B cell (primary cell): ENCODE data around the gene ESPL1. TPM values are rescaled to one million over a fixed set of nuclear protein-coding genes. Genes with fewer than 3 reads are reported as not detected.

Experiments
- ATAC-seq: fragments of 200-7000 bp; cut with Tn5 transposase; one replicate; pipeline ENCODE4 v1.10.0; 2021; ENCODE audit warnings: low read depth, mild to moderate bottlenecking, moderate number of reproducible peaks, moderate library complexity
- CTCF ChIA-PET: fragments of 350-600 bp; sonication (Branson Sonifier 250); formaldehyde crosslinking; loops from one replicate; lab custom pipeline; 2021; ENCODE audit warnings: antibody characterized with exemption, inconsistent platforms; lab: Charles Lee
- POLR2A ChIA-PET: fragments of 350-600 bp; sonication (Branson Sonifier 250); formaldehyde crosslinking; loops from one replicate; lab custom pipeline; 2021; ENCODE audit warnings: antibody characterized with exemption; lab: Charles Lee
- DNase-seq: peaks from one replicate; pipeline ENCODE4 v3.0.0; 2013
- H2AFZ ChIP-seq: 2 replicates; pipeline ENCODE4 v1.6.1; 2012; ENCODE audit warnings: mild to moderate bottlenecking, low read depth, low read length; ENCODE audit not compliant: insufficient read depth, poor library complexity, severe bottlenecking
- H3K27ac ChIP-seq, 2 donors: 1 replicate in 1 of 2; 2 replicates in 1 of 2; pipeline ENCODE4 v1.5.1; 2012 to 2013; ENCODE audit warnings: low read length in 2 of 2, mild to moderate bottlenecking in 2 of 2, moderate library complexity in 1 of 2
- H3K27me3 ChIP-seq, 4 experiments: fragments of 200-600 bp in 1 of 4; sonication (generic) in 1 of 4; replicated peaks in 1 of 4; 1 replicate in 2 of 4; 2 replicates in 2 of 4; pipeline versions ENCODE4 v1.6.1 to v1.7.0; 2013 to 2016; ENCODE audit warnings: low read length in 3 of 4, mild to moderate bottlenecking in 2 of 4, mixed read lengths in 1 of 4, moderate library complexity in 1 of 4; ENCODE audit not compliant: insufficient read depth in 4 of 4, control insufficient read depth in 3 of 4; ENCODE audit errors: control extremely low read depth in 1 of 4
- H3K36me3 ChIP-seq, 2 experiments: replicated peaks in 1 of 2; 1 replicate in 1 of 2; 2 replicates in 1 of 2; pipeline versions ENCODE4 v1.6.1 to v1.7.1; 2013; ENCODE audit warnings: low read length in 1 of 2; ENCODE audit not compliant: insufficient read depth in 2 of 2, control insufficient read depth in 1 of 2; ENCODE audit errors: control extremely low read depth in 1 of 2, extremely low read depth in 1 of 2
- H3K4me1 ChIP-seq, 2 donors: fragments of 200-600 bp in 1 of 2; sonication (generic) in 1 of 2; 1 replicate in 1 of 2; 2 replicates in 1 of 2; pipeline versions ENCODE4 v1.5.1 to v1.6.1; 2013 to 2017; ENCODE audit warnings: low read length in 2 of 2; ENCODE audit not compliant: control insufficient read depth in 2 of 2, insufficient read depth in 2 of 2
- H3K4me2 ChIP-seq: replicated peaks from 2 replicates; pipeline ENCODE3; 2012; ENCODE audit warnings: mild to moderate bottlenecking, low read depth, low read length; ENCODE audit not compliant: poor library complexity, severe bottlenecking
- H3K4me3 ChIP-seq, 5 experiments: fragments of 200-600 bp in 1 of 5; sonication (generic) in 1 of 5; 1 replicate in 3 of 5; 2 replicates in 2 of 5; pipeline versions ENCODE4 v1.5.1 to v1.7.0; 2011 to 2016; ENCODE audit warnings: low read length in 4 of 5, mild to moderate bottlenecking in 4 of 5, low read depth in 2 of 5, control low read depth in 1 of 5, moderate library complexity in 1 of 5; ENCODE audit not compliant: insufficient read depth in 1 of 5; ENCODE audit errors: control extremely low read depth in 1 of 5, extremely low read depth in 1 of 5
- H3K79me2 ChIP-seq: fragments of 200-600 bp; sonication (generic); one replicate; pipeline ENCODE4 v1.6.0; 2016; ENCODE audit warnings: low read length; ENCODE audit not compliant: control insufficient read depth, insufficient read depth
- H3K9ac ChIP-seq: fragments of 200-600 bp; sonication (generic); 2 replicates; pipeline ENCODE4 v1.6.1; 2017; ENCODE audit warnings: mild to moderate bottlenecking, low read length, moderate library complexity
- H3K9me3 ChIP-seq, 3 donors: one replicate each; pipeline versions ENCODE4 v1.6.1 to v1.7.1; 2013; ENCODE audit warnings: low read length in 2 of 3; ENCODE audit not compliant: control insufficient read depth in 2 of 3, insufficient read depth in 1 of 3; ENCODE audit errors: control extremely low read depth in 1 of 3
- H4K20me1 ChIP-seq: 2 replicates; pipeline ENCODE4 v1.6.0; 2012; ENCODE audit warnings: mild to moderate bottlenecking, low read length; ENCODE audit not compliant: insufficient read depth, control insufficient read depth, poor library complexity, severe bottlenecking
- H3K27ac Mint-ChIP-seq: one replicate; pipeline ENCODE4 v1.8.0; 2021; ENCODE audit warnings: mixed read lengths
- H3K27me3 Mint-ChIP-seq: one replicate; pipeline ENCODE4 v1.8.0; 2021; ENCODE audit warnings: mixed read lengths
- H3K4me1 Mint-ChIP-seq: one replicate; pipeline ENCODE4 v1.8.0; 2021; ENCODE audit warnings: mixed read lengths
- H3K4me3 Mint-ChIP-seq: one replicate; pipeline ENCODE4 v1.8.0; 2021; ENCODE audit warnings: mixed read lengths
- H3K9me3 Mint-ChIP-seq: one replicate; pipeline ENCODE4 v1.8.0; 2022; ENCODE audit warnings: mixed read lengths; ENCODE audit not compliant: insufficient read depth
- CTCF ChIP-seq: fragments of 200-600 bp; IDR thresholded peaks from one replicate; pipeline ENCODE4 v1.8.0; 2022; ENCODE audit warnings: antibody characterized with exemption, mild to moderate bottlenecking
- EZH2 ChIP-seq: IDR thresholded peaks from 2 replicates; pipeline ENCODE4 v1.6.1; 2012; ENCODE audit warnings: borderline replicate concordance, low read depth, mild to moderate bottlenecking, moderate library complexity, low read length; ENCODE audit not compliant: insufficient read depth, poor library complexity, severe bottlenecking
- WGBS: methylation state at CpG from one replicate; pipeline ENCODE4 v1.1.5; 2013; ENCODE audit warnings: missing lambda C conversion rate; ENCODE audit not compliant: insufficient coverage; 5-methylcytosine and 5-hydroxymethylcytosine counted together
- intact Hi-C: fragments of 100-400 bp; cut with micrococcal nuclease; formaldehyde crosslinking; loops from one replicate; pipeline ENCODE4 v1.10.0; 2022
- polyA plus RNA-seq: library from polyadenylated mRNA; depleted of rRNA; stranded (reverse); fragments of >200 nt; gene quantifications from 2 replicates; pipeline ENCODE4 v1.2.3, GENCODE V29; 2012
- total RNA-seq, 2 donors: library from RNA; stranded (reverse); fragments of 120-200 nt in 1 of 2; gene quantifications; 1 replicate in 1 of 2; 2 replicates in 1 of 2; pipeline versions ENCODE4 v1.2.3 to v1.2.4, GENCODE V29; 2013 to 2022

ESPL1 gene
- total and polyA plus RNA-seq, 2 donors (not counting 1 experiment from before 2014, with no cell fraction given): 0.88 to 2.4 TPM

- Histone ChIP-seq H4K20me1 (no peaks in the 10 kb centered on the region), H3K4me2 (no peak overlapping the region), H3K9me3 (no peaks in the 10 kb centered on the region), H3K4me1 (peaks cover 7 to 21% of the 10 kb centered on the region in 2 donors), H3K79me2 (no peaks in the 10 kb centered on the region), H3K9ac (no peak overlapping the region), H3K36me3 (no peaks in the 10 kb centered on the region), H3K27me3 (no peaks in the 10 kb centered on the region), H2AFZ (no peak overlapping the region), H3K27ac (no peak overlapping the region), H3K4me3 (no peak overlapping the region)
- Mint-ChIP-seq H3K4me1 (peaks cover 16% of the 10 kb centered on the region), H3K27me3 (no peaks in the 10 kb centered on the region), H3K9me3 (no peaks in the 10 kb centered on the region), H3K4me3 (no peak overlapping the region), H3K27ac (no peak overlapping the region)
- DNase-seq: no peak
- ATAC-seq: no peak
- ChIA-PET CTCF (interaction anchor here (1.0 to 1.6 kb wide), 3 partner anchors 14 to 96 kb away, joined by 4 to 5 read pairs (median 4); no protein-coding TSS in a partner anchor), POLR2A (no interaction called here)
- intact Hi-C loops: no loop called here
- TF ChIP-seq CTCF: no peak
- no peak for TF ChIP-seq EZH2
- WGBS: 97% methylated on average over 10 of the region's 11 CpGs
Measured at GRCh38 chr12:53227341-53227740, 40.8 kb upstream of the ESPL1 start.

GRCh38 chr12:53227836-53228235 lies 40.3 kb upstream of the ESPL1 start:
- Histone ChIP-seq H3K4me2 (no peak overlapping the region), H3K79me2 (no peaks in the 10 kb centered on the region), H3K4me3 (no peak overlapping the region), H2AFZ (no peak overlapping the region), H3K9me3 (no peaks in the 10 kb centered on the region), H3K4me1 (peaks cover 9 to 21% of the 10 kb centered on the region in 2 donors), H3K36me3 (no peaks in the 10 kb centered on the region), H3K27ac (no peak overlapping the region), H3K27me3 (no peaks in the 10 kb centered on the region), H3K9ac (no peak overlapping the region), H4K20me1 (no peaks in the 10 kb centered on the region)
- no peak for DNase-seq
- WGBS: 100% methylated on average over 1 of the region's 1 CpG
- H3K4me1 Mint-ChIP-seq: peaks cover 16% of the 10 kb centered on the region
- ChIA-PET POLR2A (no interaction called here), CTCF (interaction anchor here (0.6 to 1.1 kb wide), 3 partner anchors 10 to 48 kb away, joined by 3 to 7 read pairs (median 4); no protein-coding TSS in a partner anchor)
- H3K27me3 Mint-ChIP-seq: no peaks in the 10 kb centered on the region
- H3K9me3 Mint-ChIP-seq: no peaks in the 10 kb centered on the region
- TF ChIP-seq EZH2 (no peak), CTCF (no peak)
- H3K27ac Mint-ChIP-seq: no peak overlapping the region
- intact Hi-C loops: no loop called here
- ATAC-seq: no peak
- no peak overlapping the region for H3K4me3 Mint-ChIP-seq
